Activated T-helper 17 cell treated with anti-CD3 and anti-CD28 coated beads, Interleukin-2, amount 50 U/mL, for 72 hours (primary cell): ENCODE measurements around the gene CA10. TPM values are rescaled to one million over a fixed set of nuclear protein-coding genes. Genes with fewer than 3 reads are reported as not detected.

ENCODE experiments used
- ATAC-seq: fragments of 150-1000 bp; cut with Tn5 transposase; replicated peaks from 2 replicates; pipeline ENCODE4 v1.10.0; 2021; ENCODE audit warnings: mild to moderate bottlenecking, moderate library complexity
- H3K27ac Mint-ChIP-seq: one replicate; pipeline ENCODE4 v1.8.0; 2022; ENCODE audit warnings: mixed read lengths
- H3K27me3 Mint-ChIP-seq: one replicate; pipeline ENCODE4 v1.8.0; 2022; ENCODE audit warnings: mixed read lengths
- H3K36me3 Mint-ChIP-seq: one replicate; pipeline ENCODE4 v1.8.0; 2022; ENCODE audit warnings: low read depth, mild to moderate bottlenecking, mixed read lengths
- H3K4me1 Mint-ChIP-seq: one replicate; pipeline ENCODE4 v1.8.0; 2022; ENCODE audit warnings: mixed read lengths
- H3K4me3 Mint-ChIP-seq: one replicate; pipeline ENCODE4 v1.8.0; 2022; ENCODE audit warnings: mild to moderate bottlenecking, mixed read lengths
- H3K9me3 Mint-ChIP-seq: one replicate; pipeline ENCODE4 v1.8.0; 2022; ENCODE audit warnings: mixed read lengths
- total RNA-seq, 2 donors: library from RNA; stranded (reverse); gene quantifications; one replicate each; pipeline ENCODE4 v1.2.3, GENCODE V29; 2022

CA10 gene
- total RNA-seq, 2 donors from 2014 or later, result 0.56 TPM; not detected in 1

- Mint-ChIP-seq H3K9me3 (no peaks in the 10 kb centered on the region), H3K27me3 (peaks cover 41% of the 10 kb centered on the region), H3K4me3 (no peak overlapping the region), H3K4me1 (peaks cover 5% of the 10 kb centered on the region), H3K36me3 (no peaks in the 10 kb centered on the region), H3K27ac (no peak overlapping the region)
- ATAC-seq, result no peak
These were observed 3.2 kb downstream of the CA10 start for GRCh38 chr17:52155301-52155700.

- Mint-ChIP-seq H3K9me3 (no peaks in the 10 kb centered on the region), H3K27ac (no peak overlapping the region), H3K27me3 (peaks cover 32% of the 10 kb centered on the region), H3K4me3 (no peak overlapping the region), H3K4me1 (peaks cover 9% of the 10 kb centered on the region), H3K36me3 (no peaks in the 10 kb centered on the region)
- no peak for ATAC-seq
These were observed 4.0 kb downstream of the CA10 start for GRCh38 chr17:52154466-52154865.

GRCh38 chr17:52150935-52151334 lies 7.6 kb downstream of the CA10 start:
- H3K4me3 Mint-ChIP-seq, result no peak overlapping the region
- H3K4me1 Mint-ChIP-seq, result peaks cover 16% of the 10 kb centered on the region
- no peak for ATAC-seq
- peaks cover 6% of the 10 kb centered on the region for H3K27me3 Mint-ChIP-seq
- H3K36me3 Mint-ChIP-seq, result no peaks in the 10 kb centered on the region
- no peaks in the 10 kb centered on the region for H3K9me3 Mint-ChIP-seq
- no peak overlapping the region for H3K27ac Mint-ChIP-seq

- H3K27me3 Mint-ChIP-seq, result peaks cover 4% of the 10 kb centered on the region
- H3K4me1 Mint-ChIP-seq, result peaks cover 16% of the 10 kb centered on the region
- no peaks in the 10 kb centered on the region for H3K9me3 Mint-ChIP-seq
- H3K4me3 Mint-ChIP-seq, result no peak overlapping the region
- ATAC-seq, result no peak
- no peak overlapping the region for H3K27ac Mint-ChIP-seq
- no peaks in the 10 kb centered on the region for H3K36me3 Mint-ChIP-seq
These were observed 8.9 kb downstream of the CA10 start for GRCh38 chr17:52149626-52150025.

- Mint-ChIP-seq H3K4me3 (peak overlapping the region; percentile 35), H3K27ac (peak overlapping the region; percentile 94)
These were observed 9.6 kb downstream of the CA10 start for GRCh38 chr17:52148969-52149351.

GRCh38 chr17:52148288-52148968 lies 10.1 kb downstream of the CA10 start:
- Mint-ChIP-seq H3K27me3 (peaks cover 4% of the 10 kb centered on the region), H3K4me3 (peak overlapping the region; percentile 35), H3K27ac (peak overlapping the region; percentile 94), H3K36me3 (no peaks in the 10 kb centered on the region), H3K9me3 (no peaks in the 10 kb centered on the region), H3K4me1 (peaks cover 16% of the 10 kb centered on the region)
- ATAC-seq, result peak; percentile 52

More at GRCh38 chr17:52148969-52149351, 9.6 kb downstream of the CA10 start:
- H3K9me3 Mint-ChIP-seq, result no peaks in the 10 kb centered on the region
- H3K4me1 Mint-ChIP-seq, result peaks cover 16% of the 10 kb centered on the region
- peaks cover 4% of the 10 kb centered on the region for H3K27me3 Mint-ChIP-seq
- H3K36me3 Mint-ChIP-seq, result no peaks in the 10 kb centered on the region
- ATAC-seq, result no peak

GRCh38 chr17:52147872-52148271 lies 10.6 kb downstream of the CA10 start:
- no peaks in the 10 kb centered on the region for H3K36me3 Mint-ChIP-seq
- H3K4me3 Mint-ChIP-seq, result peak overlapping the region; percentile 35
- peak overlapping the region; percentile 94 for H3K27ac Mint-ChIP-seq
- ATAC-seq, result peak; percentile 80
- peaks cover 16% of the 10 kb centered on the region for H3K4me1 Mint-ChIP-seq
- H3K9me3 Mint-ChIP-seq, result no peaks in the 10 kb centered on the region
- H3K27me3 Mint-ChIP-seq, result peaks cover 4% of the 10 kb centered on the region

GRCh38 chr17:52147431-52147830 lies 11.1 kb downstream of the CA10 start:
- Mint-ChIP-seq H3K36me3 (no peaks in the 10 kb centered on the region), H3K27me3 (peaks cover 4% of the 10 kb centered on the region), H3K4me1 (peaks cover 16% of the 10 kb centered on the region), H3K27ac (peak overlapping the region; percentile 94), H3K9me3 (no peaks in the 10 kb centered on the region), H3K4me3 (peak overlapping the region; percentile 35)
- ATAC-seq, result peak; percentile 89

GRCh38 chr17:52145476-52145875 lies 13.0 kb downstream of the CA10 start:
- Mint-ChIP-seq H3K36me3 (no peaks in the 10 kb centered on the region), H3K27me3 (no peaks in the 10 kb centered on the region), H3K4me1 (peaks cover 16% of the 10 kb centered on the region), H3K9me3 (no peaks in the 10 kb centered on the region), H3K27ac (no peak overlapping the region), H3K4me3 (no peak overlapping the region)
- no peak for ATAC-seq

- ATAC-seq, result no peak
- H3K4me1 Mint-ChIP-seq, result peaks cover 12% of the 10 kb centered on the region
- no peaks in the 10 kb centered on the region for H3K27me3 Mint-ChIP-seq
- H3K9me3 Mint-ChIP-seq, result no peaks in the 10 kb centered on the region
- H3K36me3 Mint-ChIP-seq, result no peaks in the 10 kb centered on the region
- H3K4me3 Mint-ChIP-seq, result no peak overlapping the region
- no peak overlapping the region for H3K27ac Mint-ChIP-seq
These were observed 15.0 kb downstream of the CA10 start for GRCh38 chr17:52143542-52143941.

- Mint-ChIP-seq H3K9me3 (no peaks in the 10 kb centered on the region), H3K4me3 (no peak overlapping the region), H3K4me1 (no peaks in the 10 kb centered on the region), H3K27me3 (peaks cover 2% of the 10 kb centered on the region), H3K36me3 (no peaks in the 10 kb centered on the region), H3K27ac (no peak overlapping the region)
- ATAC-seq, result no peak
These were observed 17.9 kb downstream of the CA10 start for GRCh38 chr17:52140601-52141000.

- ATAC-seq, result no peak
- peaks cover 8% of the 10 kb centered on the region for H3K27me3 Mint-ChIP-seq
These were observed 19.8 kb downstream of the CA10 start for GRCh38 chr17:52138752-52139151.

GRCh38 chr17:52138350-52138749 lies 20.2 kb downstream of the CA10 start:
- no peaks in the 10 kb centered on the region for H3K36me3 Mint-ChIP-seq
- H3K4me1 Mint-ChIP-seq, result no peaks in the 10 kb centered on the region
- H3K27me3 Mint-ChIP-seq, result peaks cover 8% of the 10 kb centered on the region
- no peaks in the 10 kb centered on the region for H3K9me3 Mint-ChIP-seq
- no peak overlapping the region for H3K4me3 Mint-ChIP-seq
- H3K27ac Mint-ChIP-seq, result no peak overlapping the region
- ATAC-seq, result no peak

More at GRCh38 chr17:52138752-52139151, 19.8 kb downstream of the CA10 start:
- H3K36me3 Mint-ChIP-seq, result no peaks in the 10 kb centered on the region
- no peak overlapping the region for H3K27ac Mint-ChIP-seq
- no peak overlapping the region for H3K4me3 Mint-ChIP-seq
- no peaks in the 10 kb centered on the region for H3K4me1 Mint-ChIP-seq
- no peaks in the 10 kb centered on the region for H3K9me3 Mint-ChIP-seq

GRCh38 chr17:52136166-52136565 lies 22.3 kb downstream of the CA10 start:
- H3K27me3 Mint-ChIP-seq, result peaks cover 8% of the 10 kb centered on the region
- H3K4me3 Mint-ChIP-seq, result no peak overlapping the region
- H3K27ac Mint-ChIP-seq, result no peak overlapping the region
- H3K9me3 Mint-ChIP-seq, result no peaks in the 10 kb centered on the region
- no peaks in the 10 kb centered on the region for H3K4me1 Mint-ChIP-seq
- no peak for ATAC-seq
- H3K36me3 Mint-ChIP-seq, result no peaks in the 10 kb centered on the region

GRCh38 chr17:52134641-52135040 lies 23.9 kb downstream of the CA10 start:
- Mint-ChIP-seq H3K36me3 (no peaks in the 10 kb centered on the region), H3K4me3 (no peak overlapping the region), H3K9me3 (no peaks in the 10 kb centered on the region), H3K27ac (no peak overlapping the region), H3K4me1 (no peaks in the 10 kb centered on the region), H3K27me3 (peaks cover 9% of the 10 kb centered on the region)
- no peak for ATAC-seq
